Upper lobe of left lung (tissue), 4 donors: Measurements from ENCODE around the gene PIK3C2B.

Experiments
- EP300 ChIP-seq, 4 donors: sonication (generic); formaldehyde crosslinking; IDR thresholded peaks; one replicate each; pipeline ENCODE4 v1.5.1; 2017; ENCODE audit warnings: antibody characterized with exemption in 4 of 4, control low read depth in 2 of 4
- TF ChIP-seq, protein P1 (sequence below), 6 experiments: fragments of 450-650 bp in 4 of 6; fragments of 200-600 bp in 2 of 6; sonication (generic) in 2 of 6; IDR thresholded peaks; one replicate each; pipeline ENCODE4 v1.5.1; 2016 to 2019; ENCODE audit warnings: antibody characterized with exemption in 6 of 6

- TF ChIP-seq, protein P1, sequence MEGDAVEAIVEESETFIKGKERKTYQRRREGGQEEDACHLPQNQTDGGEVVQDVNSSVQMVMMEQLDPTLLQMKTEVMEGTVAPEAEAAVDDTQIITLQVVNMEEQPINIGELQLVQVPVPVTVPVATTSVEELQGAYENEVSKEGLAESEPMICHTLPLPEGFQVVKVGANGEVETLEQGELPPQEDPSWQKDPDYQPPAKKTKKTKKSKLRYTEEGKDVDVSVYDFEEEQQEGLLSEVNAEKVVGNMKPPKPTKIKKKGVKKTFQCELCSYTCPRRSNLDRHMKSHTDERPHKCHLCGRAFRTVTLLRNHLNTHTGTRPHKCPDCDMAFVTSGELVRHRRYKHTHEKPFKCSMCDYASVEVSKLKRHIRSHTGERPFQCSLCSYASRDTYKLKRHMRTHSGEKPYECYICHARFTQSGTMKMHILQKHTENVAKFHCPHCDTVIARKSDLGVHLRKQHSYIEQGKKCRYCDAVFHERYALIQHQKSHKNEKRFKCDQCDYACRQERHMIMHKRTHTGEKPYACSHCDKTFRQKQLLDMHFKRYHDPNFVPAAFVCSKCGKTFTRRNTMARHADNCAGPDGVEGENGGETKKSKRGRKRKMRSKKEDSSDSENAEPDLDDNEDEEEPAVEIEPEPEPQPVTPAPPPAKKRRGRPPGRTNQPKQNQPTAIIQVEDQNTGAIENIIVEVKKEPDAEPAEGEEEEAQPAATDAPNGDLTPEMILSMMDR (IDR thresholded peaks at IDR 0.05), result no peak
- no peak for TF ChIP-seq EP300 (IDR thresholded peaks at IDR 0.05)
These were observed 14.6 kb upstream of the PIK3C2B start for GRCh38 chr1:204509186-204509635.
